ENCODE measurements around the gene PHOSPHO2. TPM values are rescaled to one million over a fixed set of nuclear protein-coding genes. Genes with fewer than 3 reads are reported as not detected.

PHOSPHO2 gene
- total RNA-seq, 4 donors from 2014 or later, result 1.9 to 4.6 (median 3.3) TPM

GRCh38 chr2:169664600-169664977, 29.7 kb upstream of the PHOSPHO2 start:
- Histone ChIP-seq H3K4me3 (no peak overlapping the region), H3K4me1 (no peaks in the 10 kb centered on the region), H3K27me3 (no peaks in the 10 kb centered on the region), H3K27ac (no peak overlapping the region), H3K9me3 (no peaks in the 10 kb centered on the region), H3K36me3 (no peaks in the 10 kb centered on the region)
- intact Hi-C loops (cut with DNase I), result no loop called here
- no peak for DNase-seq
- TF ChIP-seq, protein P1, sequence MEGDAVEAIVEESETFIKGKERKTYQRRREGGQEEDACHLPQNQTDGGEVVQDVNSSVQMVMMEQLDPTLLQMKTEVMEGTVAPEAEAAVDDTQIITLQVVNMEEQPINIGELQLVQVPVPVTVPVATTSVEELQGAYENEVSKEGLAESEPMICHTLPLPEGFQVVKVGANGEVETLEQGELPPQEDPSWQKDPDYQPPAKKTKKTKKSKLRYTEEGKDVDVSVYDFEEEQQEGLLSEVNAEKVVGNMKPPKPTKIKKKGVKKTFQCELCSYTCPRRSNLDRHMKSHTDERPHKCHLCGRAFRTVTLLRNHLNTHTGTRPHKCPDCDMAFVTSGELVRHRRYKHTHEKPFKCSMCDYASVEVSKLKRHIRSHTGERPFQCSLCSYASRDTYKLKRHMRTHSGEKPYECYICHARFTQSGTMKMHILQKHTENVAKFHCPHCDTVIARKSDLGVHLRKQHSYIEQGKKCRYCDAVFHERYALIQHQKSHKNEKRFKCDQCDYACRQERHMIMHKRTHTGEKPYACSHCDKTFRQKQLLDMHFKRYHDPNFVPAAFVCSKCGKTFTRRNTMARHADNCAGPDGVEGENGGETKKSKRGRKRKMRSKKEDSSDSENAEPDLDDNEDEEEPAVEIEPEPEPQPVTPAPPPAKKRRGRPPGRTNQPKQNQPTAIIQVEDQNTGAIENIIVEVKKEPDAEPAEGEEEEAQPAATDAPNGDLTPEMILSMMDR (IDR thresholded peaks at IDR 0.05), result no peak
- TF ChIP-seq POLR2A (IDR thresholded peaks at IDR 0.05), result no peak
- 62 to 85% methylated on average over 1 of the region's 1 CpG for WGBS, 2 donors

- Histone ChIP-seq H3K4me3 (no peak overlapping the region), H3K27me3 (no peaks in the 10 kb centered on the region), H3K4me1 (no peaks in the 10 kb centered on the region), H3K36me3 (no peaks in the 10 kb centered on the region), H3K27ac (no peak overlapping the region), H3K9me3 (no peaks in the 10 kb centered on the region)
- no peak for TF ChIP-seq POLR2A (IDR thresholded peaks at IDR 0.05)
- TF ChIP-seq, protein P1 (IDR thresholded peaks at IDR 0.05), result no peak
- intact Hi-C loops (cut with DNase I), result no loop called here
- WGBS, 2 donors, result 56 to 67% methylated on average over 1 of the region's 1 CpG
- no peak for DNase-seq
These were observed 29.0 kb upstream of the PHOSPHO2 start for GRCh38 chr2:169664978-169665930.

- H3K36me3 ChIP-seq, result no peaks in the 10 kb centered on the region
- no peaks in the 10 kb centered on the region for H3K27me3 ChIP-seq
- H3K27ac ChIP-seq, result no peak overlapping the region
- TF ChIP-seq, protein P1 (IDR thresholded peaks at IDR 0.05), result no peak
- no peak for TF ChIP-seq POLR2A (IDR thresholded peaks at IDR 0.05)
- 24 to 27% methylated on average over 2 of the region's 2 CpGs for WGBS, 2 donors
- H3K9me3 ChIP-seq, result no peaks in the 10 kb centered on the region
- no peaks in the 10 kb centered on the region for H3K4me1 ChIP-seq
- intact Hi-C loops (cut with DNase I), result no loop called here
- DNase-seq, result no peak
- no peak overlapping the region for H3K4me3 ChIP-seq
These were observed 26.7 kb upstream of the PHOSPHO2 start for GRCh38 chr2:169667583-169667982.

GRCh38 chr2:169670215-169670651, 24.0 kb upstream of the PHOSPHO2 start:
- Histone ChIP-seq H3K4me1 (peaks cover 0 to 12% (median 0%) of the 10 kb centered on the region in 3 donors), H3K4me3 (no peak overlapping the region), H3K27me3 (no peaks in the 10 kb centered on the region), H3K36me3 (no peaks in the 10 kb centered on the region), H3K9me3 (no peaks in the 10 kb centered on the region), H3K27ac (no peak overlapping the region)
- no peak for TF ChIP-seq POLR2A (IDR thresholded peaks at IDR 0.05)
- TF ChIP-seq, protein P1 (IDR thresholded peaks at IDR 0.05), result no peak
- no peak for DNase-seq
- intact Hi-C loops (cut with DNase I), result no loop called here
- 32 to 44% methylated on average over 2 of the region's 2 CpGs for WGBS, 2 donors

DNA sequence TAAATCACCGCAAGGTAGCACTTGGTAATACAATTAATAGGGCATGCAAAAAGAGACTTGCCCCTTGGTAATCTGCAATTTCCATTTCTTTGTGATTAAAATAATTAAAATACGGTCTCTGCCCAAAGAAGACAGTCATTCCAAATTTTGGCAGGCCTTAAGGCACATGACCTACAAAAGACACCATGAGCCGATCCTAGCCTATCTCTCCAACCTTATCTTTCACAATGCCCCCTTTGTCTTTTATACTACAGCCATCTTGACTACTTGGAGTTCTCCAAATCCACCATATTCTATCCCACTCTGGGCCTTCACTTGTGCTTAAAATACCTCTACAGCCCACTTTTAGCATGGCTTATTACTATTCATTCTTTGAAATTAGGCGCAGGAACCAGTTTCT, 23.3 kb upstream of the PHOSPHO2 start:
- DNase-seq, result no peak
- H3K4me1 ChIP-seq, result peaks cover 0 to 12% (median 0%) of the 10 kb centered on the region in 3 donors
- no peak for TF ChIP-seq POLR2A (IDR thresholded peaks at IDR 0.05)
- TF ChIP-seq, protein P1 (IDR thresholded peaks at IDR 0.05), result no peak
- no peaks in the 10 kb centered on the region for H3K36me3 ChIP-seq
- no peaks in the 10 kb centered on the region for H3K27me3 ChIP-seq
- 93 to 95% methylated on average over 4 of the region's 4 CpGs for WGBS, 2 donors
- H3K9me3 ChIP-seq, result no peaks in the 10 kb centered on the region
- intact Hi-C loops (cut with DNase I), result no loop called here
- H3K4me3 ChIP-seq, result no peak overlapping the region
- H3K27ac ChIP-seq, result no peak overlapping the region

All from esophagus squamous epithelium (tissue), 5 donors.